Activated naive CD4-positive, alpha-beta T cell treated with anti-CD3 and anti-CD28 coated beads, Interleukin-2, amount 10 ng/mL, durations not matched to agents 7 days and 5 days (primary cell): Measurements from ENCODE around the gene TOR2A.
"Not testable (repeated sequence)": the region's sequence is repeated elsewhere in the genome, so short reads cannot be mapped to it uniquely, and the experiment has no call there.

ENCODE experiments used
- CTCF ChIA-PET: fragments of 350-600 bp; sonication (Branson Sonifier 250); formaldehyde crosslinking; loops from one replicate; lab custom pipeline; 2021; ENCODE audit warnings: antibody characterized with exemption; lab: Charles Lee
- DNase-seq: peaks from one replicate; pipeline ENCODE4 v3.0.0-alpha.2; 2020
- H3K27ac Mint-ChIP-seq: one replicate; pipeline ENCODE4 v1.8.0; 2021; ENCODE audit warnings: mild to moderate bottlenecking, moderate library complexity, mixed read lengths
- H3K27me3 Mint-ChIP-seq: one replicate; pipeline ENCODE4 v1.8.0; 2021; ENCODE audit warnings: mild to moderate bottlenecking, mixed read lengths
- H3K36me3 Mint-ChIP-seq: one replicate; pipeline ENCODE4 v1.8.0; 2021; ENCODE audit warnings: mixed read lengths
- H3K4me1 Mint-ChIP-seq: one replicate; pipeline ENCODE4 v1.8.0; 2021; ENCODE audit warnings: mixed read lengths
- H3K4me3 Mint-ChIP-seq: one replicate; pipeline ENCODE4 v1.8.0; 2021; ENCODE audit warnings: mild to moderate bottlenecking, moderate library complexity, mixed read lengths
- H3K9me3 Mint-ChIP-seq: one replicate; pipeline ENCODE4 v1.8.0; 2021; ENCODE audit warnings: mixed read lengths

Gene TOR2A

DNA sequence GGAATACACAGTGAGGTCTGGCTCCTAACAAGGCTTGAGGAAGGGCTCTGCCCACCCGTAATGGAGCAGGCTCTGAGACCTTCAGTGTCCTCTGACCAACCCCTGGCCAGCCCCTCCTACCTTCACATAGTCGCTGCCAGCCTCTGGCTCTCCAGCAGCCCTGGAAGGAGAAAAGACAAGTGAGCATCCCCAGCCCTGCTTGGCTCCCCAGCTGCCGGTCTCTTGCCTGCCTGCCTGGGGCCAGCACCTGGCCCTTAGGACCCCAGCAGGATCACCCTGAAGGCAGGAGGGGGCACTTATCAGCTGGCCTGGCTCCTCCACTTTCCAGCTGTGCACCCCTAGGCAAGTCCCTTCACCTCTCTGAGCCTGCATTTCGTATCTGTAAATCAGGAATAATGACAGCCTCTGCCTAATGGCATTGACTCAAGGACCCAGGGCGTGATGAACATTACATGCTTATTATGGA is 26.4 kb upstream of the TOR2A start:
- CTCF ChIA-PET = interaction anchor here (1.0 kb wide), 1 partner anchor 23 kb away, joined by 3 read pairs; no protein-coding TSS in a partner anchor
- H3K27me3 Mint-ChIP-seq = no peaks in the 10 kb centered on the region
- no peak overlapping the region for H3K4me3 Mint-ChIP-seq
- peak overlapping the region; percentile 33 for H3K27ac Mint-ChIP-seq
- no peak for DNase-seq
- peaks cover 34% of the 10 kb centered on the region for H3K4me1 Mint-ChIP-seq
- H3K36me3 Mint-ChIP-seq = peaks cover 56% of the 10 kb centered on the region
- H3K9me3 Mint-ChIP-seq = no peaks in the 10 kb centered on the region

DNA sequence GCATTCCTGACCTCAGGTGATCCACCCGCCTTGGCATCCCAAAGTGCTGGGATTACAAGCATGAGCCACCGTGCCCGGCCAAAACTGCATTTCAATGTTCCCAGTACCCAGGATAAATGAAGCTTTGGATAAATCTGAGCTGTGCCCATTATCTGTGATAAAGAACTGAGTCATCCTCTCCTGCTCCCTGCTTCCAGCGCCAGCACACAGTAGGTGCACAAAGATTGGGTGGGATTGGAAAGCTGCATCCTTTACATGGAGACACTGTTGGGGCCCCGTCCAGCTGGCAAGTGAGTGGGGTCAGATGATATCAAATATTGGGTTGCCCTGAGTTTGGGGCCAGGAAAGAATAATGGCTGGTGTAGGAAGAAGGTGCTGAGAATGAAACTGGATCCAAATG is 26.0 kb upstream of the TOR2A start:
- Mint-ChIP-seq H3K4me3 (no peak overlapping the region), H3K36me3 (peaks cover 52% of the 10 kb centered on the region), H3K27me3 (no peaks in the 10 kb centered on the region), H3K27ac (no peak overlapping the region), H3K4me1 (peaks cover 29% of the 10 kb centered on the region), H3K9me3 (no peaks in the 10 kb centered on the region)
- no peak for DNase-seq
- CTCF ChIA-PET = interaction anchor here (1.0 kb wide), 1 partner anchor 24 kb away, joined by 3 read pairs; no protein-coding TSS in a partner anchor

DNA sequence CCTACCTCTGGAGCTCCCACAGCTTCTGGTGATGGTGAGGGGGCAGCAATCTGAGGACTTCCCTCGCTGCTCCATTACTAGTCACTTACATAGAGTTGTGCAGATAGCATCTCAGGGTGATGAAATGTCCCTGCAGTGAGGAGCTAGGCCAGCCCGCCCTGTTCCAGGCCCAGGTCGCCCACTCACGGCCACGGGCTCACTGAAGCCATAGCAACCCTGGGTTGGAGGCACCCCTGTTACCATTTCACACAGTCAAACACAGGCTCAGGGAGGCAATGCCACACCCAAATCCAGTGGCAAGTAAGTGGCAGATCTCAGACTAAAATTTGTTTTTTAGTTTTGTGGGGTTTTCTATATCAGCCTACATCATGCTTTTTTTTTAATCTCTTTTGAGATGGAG is 23.7 kb upstream of the TOR2A start:
- Mint-ChIP-seq H3K4me3 (no peak overlapping the region), H3K4me1 (peaks cover 14% of the 10 kb centered on the region), H3K36me3 (peaks cover 35% of the 10 kb centered on the region), H3K9me3 (no peaks in the 10 kb centered on the region), H3K27ac (peak overlapping the region; percentile 20), H3K27me3 (no peaks in the 10 kb centered on the region)
- CTCF ChIA-PET = interaction anchor here (1.0 kb wide), 1 partner anchor 12 kb away, joined by 3 read pairs; no protein-coding TSS in a partner anchor
- DNase-seq = no peak

DNA sequence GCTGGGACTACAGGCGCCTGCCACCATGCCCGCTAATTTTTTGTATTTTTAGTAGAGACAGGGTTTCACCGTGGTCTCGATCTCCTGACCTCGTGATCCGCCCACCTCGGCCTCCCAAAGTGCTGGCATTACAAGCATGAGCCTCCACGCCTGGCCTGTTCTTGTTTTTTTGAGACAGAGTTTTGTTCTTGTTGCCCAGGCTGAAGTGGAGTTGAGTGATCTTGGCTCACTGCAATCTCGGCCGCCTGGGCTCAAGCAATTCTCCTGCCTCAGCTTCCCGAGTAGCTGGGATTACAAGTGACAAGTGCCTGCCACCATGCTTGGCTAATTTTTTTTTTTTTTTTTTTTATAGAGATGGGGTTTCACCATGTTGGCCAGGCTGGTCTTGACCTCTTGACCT is 21.7 kb upstream of the TOR2A start:
- H3K4me3 Mint-ChIP-seq = not testable (repeated sequence)

DNA sequence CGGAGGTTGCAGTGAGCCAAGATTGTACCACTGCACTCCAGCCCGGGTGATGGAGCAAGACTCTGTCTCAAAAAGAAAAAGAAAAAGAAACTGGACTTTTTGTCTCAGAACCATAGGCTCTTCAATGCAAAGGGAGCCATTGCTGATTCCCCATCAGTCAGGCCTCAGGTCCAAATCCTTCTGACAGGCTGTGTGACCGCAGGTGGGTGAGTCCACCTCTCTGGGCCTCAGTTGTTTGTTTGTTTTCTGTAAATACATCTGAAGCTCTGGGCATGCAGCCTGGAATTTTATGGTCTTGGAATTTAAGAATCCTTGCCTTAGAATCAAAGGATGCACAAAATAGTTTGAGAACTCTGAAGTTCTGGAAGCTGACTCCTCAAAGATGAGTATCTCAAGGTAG is 21.1 kb upstream of the TOR2A start:
- peaks cover 24% of the 10 kb centered on the region for H3K36me3 Mint-ChIP-seq
- CTCF ChIA-PET = interaction anchor here (0.6 to 2.1 kb wide), 3 partner anchors 21 to 114 kb away, joined by 3 to 8 read pairs (median 7); no protein-coding TSS in a partner anchor
- no peaks in the 10 kb centered on the region for H3K9me3 Mint-ChIP-seq
- no peak overlapping the region for H3K4me3 Mint-ChIP-seq
- no peaks in the 10 kb centered on the region for H3K4me1 Mint-ChIP-seq
- DNase-seq = no peak
- H3K27me3 Mint-ChIP-seq = no peaks in the 10 kb centered on the region
- no peak overlapping the region for H3K27ac Mint-ChIP-seq

More for the DNA sequence above, 21.7 kb upstream of the TOR2A start:
- not testable (repeated sequence) for H3K9me3 Mint-ChIP-seq, H3K27me3 Mint-ChIP-seq, H3K27ac Mint-ChIP-seq, DNase-seq, H3K4me1 Mint-ChIP-seq
- H3K36me3 Mint-ChIP-seq = peaks cover 19% of the 10 kb centered on the region
- CTCF ChIA-PET = interaction anchor here (0.6 to 2.1 kb wide), 3 partner anchors 22 to 113 kb away, joined by 3 to 8 read pairs (median 7); no protein-coding TSS in a partner anchor

DNA sequence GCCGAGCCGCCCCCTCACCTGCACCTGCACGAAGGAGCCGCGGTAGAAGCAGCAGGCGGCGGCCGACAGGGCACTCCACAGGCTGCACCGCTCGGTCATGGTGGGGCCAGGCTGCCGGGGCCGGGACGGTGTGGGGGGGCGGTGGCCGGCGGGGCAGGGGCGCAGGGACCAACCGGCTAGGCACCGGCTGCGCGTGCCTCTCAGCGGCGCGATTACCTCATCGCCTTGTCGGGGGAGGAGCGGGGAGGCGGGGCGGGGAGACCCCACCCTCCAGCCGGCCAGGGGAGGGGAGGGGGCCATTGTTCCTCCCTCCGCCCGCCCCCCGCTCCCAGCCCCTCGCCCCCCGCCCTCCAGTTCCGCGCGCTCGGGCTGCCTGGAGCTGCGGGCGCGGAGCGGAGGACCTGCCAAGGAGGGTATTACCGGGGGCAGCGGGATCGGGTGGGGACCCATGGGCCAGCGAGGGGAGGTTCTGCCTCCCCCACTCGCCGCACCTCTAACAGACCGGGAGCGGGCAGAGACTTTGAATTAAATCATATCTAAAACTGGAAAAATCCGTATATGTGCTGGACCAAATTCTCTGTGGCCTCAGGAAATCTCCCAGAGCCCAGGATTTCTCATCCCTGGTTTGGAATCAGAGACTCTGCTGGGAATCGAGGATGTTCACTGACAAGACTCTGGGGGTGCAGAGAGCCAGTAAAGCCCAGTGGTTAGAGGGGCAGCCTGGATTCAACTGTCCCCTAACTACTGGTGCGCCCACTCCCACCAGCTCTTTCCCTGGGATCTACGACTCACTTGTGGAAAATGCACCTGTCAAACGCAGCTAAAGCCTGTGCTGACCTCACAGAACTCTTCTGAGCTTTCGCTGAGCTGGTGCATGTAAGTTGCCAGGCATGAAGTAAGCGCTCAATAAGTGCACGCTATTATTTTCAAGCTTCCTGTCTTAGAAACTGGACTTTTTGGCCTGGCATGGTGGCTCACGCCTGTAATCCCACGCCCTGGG is 20.3 kb upstream of the TOR2A start:
- H3K27me3 Mint-ChIP-seq = no peaks in the 10 kb centered on the region
- DNase-seq = no peak
- H3K4me3 Mint-ChIP-seq = no peak overlapping the region
- H3K36me3 Mint-ChIP-seq = peaks cover 27% of the 10 kb centered on the region
- no peaks in the 10 kb centered on the region for H3K4me1 Mint-ChIP-seq
- no peak overlapping the region for H3K27ac Mint-ChIP-seq
- no peaks in the 10 kb centered on the region for H3K9me3 Mint-ChIP-seq
- CTCF ChIA-PET = no interaction called here

DNA sequence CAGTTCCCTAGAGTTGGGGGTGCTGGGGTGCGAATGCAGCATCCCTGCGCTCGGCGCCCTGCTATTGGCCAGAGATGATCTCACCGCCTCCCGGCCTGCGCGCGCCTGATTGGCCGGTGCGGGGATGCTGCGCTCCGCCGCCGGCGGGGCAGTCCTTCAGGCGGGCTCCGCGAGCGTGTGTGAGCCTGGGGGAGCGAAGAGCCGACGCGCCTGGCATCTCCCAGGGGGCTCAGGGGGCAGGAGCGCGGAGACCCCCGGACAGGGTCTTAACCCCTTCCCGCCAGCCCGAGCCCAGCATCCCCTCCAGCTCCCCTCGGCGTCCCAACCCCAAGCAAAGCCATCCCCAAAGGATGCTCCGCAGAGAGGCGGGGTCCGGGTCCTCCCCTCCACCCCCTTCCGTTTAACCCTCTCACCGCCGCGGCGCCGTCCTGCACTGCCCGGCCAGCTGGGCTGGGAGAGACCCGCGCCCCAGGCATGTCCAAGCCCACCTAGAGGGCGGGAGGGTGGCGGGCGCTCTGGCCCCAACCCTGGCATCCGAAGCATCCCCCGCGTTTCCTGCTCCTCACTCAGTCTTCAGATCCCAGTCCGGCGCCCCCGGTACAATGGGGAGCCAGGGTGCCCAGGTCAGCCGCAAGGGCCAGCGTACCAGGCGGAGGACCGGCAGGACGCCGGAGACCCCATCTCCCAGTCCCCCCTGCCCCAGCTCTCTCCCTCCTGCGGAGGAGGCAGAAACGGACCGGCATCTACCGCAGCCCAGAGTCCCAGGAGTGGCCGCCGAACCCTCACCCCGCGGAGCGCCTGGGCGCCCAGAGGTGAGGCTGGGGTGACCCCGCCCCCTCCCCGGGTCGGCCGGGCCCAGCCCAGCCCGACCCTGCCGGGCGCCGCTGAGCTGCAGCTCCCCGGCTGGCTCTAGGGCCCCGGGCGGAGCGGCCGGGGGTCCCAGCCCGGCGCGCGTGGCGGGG is 19.3 kb upstream of the TOR2A start:
- Mint-ChIP-seq H3K27me3 (no peaks in the 10 kb centered on the region), H3K4me3 (no peak overlapping the region), H3K4me1 (no peaks in the 10 kb centered on the region), H3K36me3 (peaks cover 29% of the 10 kb centered on the region), H3K27ac (no peak overlapping the region), H3K9me3 (no peaks in the 10 kb centered on the region)
- CTCF ChIA-PET = no interaction called here
- DNase-seq = no peak

DNA sequence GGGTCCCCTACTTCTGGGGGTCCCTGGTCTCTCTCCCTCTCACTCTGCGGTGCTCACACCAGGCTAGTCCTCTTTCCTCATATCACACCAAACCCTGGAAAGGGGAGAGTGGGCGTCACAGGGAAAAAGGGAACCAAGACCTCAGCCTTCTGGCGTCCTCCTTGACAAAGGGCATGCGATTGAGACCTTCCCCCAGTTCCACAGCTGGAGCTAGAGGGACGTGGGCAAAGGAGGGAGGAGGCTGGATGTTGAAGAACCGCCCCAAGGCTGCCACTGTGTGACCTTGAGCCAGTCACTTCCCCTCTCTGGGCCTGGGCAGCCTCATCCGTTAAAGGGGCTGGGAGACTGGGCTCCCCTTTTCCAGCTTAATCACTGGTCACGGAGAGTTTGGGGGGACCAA is 18.5 kb upstream of the TOR2A start:
- no peak overlapping the region for H3K27ac Mint-ChIP-seq
- H3K27me3 Mint-ChIP-seq = no peaks in the 10 kb centered on the region
- CTCF ChIA-PET = no interaction called here
- no peak for DNase-seq
- H3K4me1 Mint-ChIP-seq = no peaks in the 10 kb centered on the region
- peaks cover 30% of the 10 kb centered on the region for H3K36me3 Mint-ChIP-seq
- no peaks in the 10 kb centered on the region for H3K9me3 Mint-ChIP-seq
- H3K4me3 Mint-ChIP-seq = no peak overlapping the region

DNA sequence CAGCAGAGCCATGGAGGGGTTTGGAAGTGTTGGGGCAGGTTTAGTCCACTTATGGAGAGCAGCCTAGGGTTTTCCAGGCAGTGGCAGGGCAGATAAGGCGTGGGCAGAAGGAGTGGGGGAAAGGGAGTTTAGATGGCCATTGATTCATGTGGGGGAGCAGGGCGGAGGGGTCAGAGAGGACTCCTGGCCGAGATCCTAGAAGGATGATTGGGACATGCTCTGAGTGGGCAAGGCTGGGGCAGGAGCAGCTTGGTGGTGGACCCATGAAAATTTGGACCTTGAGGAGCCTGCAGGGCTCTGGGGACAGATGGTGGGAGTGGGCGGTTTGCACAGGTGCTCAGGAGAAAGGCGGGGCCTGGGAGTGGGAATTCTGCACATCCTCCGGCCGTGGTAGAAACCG is 18.1 kb upstream of the TOR2A start:
- Mint-ChIP-seq H3K9me3 (no peaks in the 10 kb centered on the region), H3K27me3 (no peaks in the 10 kb centered on the region), H3K36me3 (peaks cover 32% of the 10 kb centered on the region), H3K4me3 (no peak overlapping the region), H3K4me1 (no peaks in the 10 kb centered on the region), H3K27ac (no peak overlapping the region)
- DNase-seq = no peak
- CTCF ChIA-PET = no interaction called here

DNA sequence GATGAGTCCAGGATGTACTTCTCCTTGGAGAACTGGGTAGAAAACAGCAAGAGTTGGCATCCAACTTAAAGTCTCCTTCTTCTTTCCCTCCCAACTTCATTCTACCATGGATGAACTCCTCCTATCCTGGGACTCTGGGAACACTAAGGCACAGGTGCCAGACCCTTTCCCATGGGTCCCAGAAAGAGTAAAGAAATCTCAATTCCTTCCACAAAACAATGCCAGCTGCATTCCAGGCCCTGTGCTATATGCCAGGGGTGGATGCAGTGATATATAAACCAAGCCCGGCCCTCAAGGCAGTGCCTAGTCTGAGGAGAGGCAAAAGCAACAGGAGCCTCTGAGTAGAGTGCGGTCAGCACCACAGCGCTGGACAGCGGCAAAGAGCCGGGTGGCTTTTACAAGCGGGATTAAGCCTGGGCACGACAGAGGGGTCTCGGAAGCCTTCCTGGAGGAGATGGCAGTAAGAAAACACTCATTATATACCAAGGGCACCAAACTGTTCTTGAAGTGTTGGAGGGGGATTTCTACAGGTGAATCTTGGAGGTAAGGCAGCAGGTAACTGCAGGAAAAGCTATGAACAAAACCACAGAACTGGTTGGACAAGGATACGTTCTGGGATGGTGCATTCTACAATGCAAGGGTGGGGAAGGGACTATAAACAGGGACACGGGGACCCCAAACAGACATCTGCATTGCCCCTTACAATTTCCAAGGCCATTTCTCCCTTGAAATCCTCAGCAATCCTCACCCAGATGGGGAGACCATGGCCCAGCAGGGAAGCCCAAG is 16.4 kb upstream of the TOR2A start:
- Mint-ChIP-seq H3K4me3 (no peak overlapping the region), H3K27ac (no peak overlapping the region), H3K36me3 (peaks cover 41% of the 10 kb centered on the region), H3K27me3 (no peaks in the 10 kb centered on the region), H3K9me3 (no peaks in the 10 kb centered on the region), H3K4me1 (peaks cover 11% of the 10 kb centered on the region)
- CTCF ChIA-PET = no interaction called here
- DNase-seq = peak; percentile 40

DNA sequence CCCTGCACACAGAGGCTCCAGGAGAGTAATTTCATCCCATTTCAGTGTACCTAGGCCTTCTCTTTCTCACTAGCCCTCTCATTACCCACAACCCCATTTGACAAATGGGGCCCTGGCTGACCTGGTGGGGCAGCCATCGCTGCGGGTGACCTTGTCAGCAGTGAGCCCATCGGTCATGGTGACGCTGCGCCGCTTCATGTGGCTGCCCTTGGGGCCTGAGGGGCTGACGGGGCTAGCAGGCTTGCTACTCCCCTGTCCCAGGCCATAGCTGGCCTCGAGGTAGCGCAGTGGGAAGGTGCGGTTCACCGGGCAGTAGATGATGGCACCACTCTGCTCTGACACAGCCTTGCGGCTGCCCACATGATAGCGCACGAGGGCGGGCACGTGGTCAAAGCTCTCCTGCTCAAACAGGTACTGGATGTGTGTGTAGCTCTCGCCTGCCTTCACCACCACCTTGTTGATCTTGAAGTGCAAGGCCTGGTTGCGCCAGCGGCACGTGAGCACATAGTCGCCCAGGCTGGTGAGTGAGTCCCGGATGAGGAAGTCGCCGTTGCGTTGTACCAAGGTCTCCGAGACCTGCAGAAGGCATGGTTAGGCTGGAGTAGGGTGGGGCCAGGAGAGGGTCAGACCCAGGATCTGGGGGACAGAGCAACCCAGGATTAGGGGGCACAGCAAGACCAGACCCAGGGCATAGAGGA is 14.1 kb upstream of the TOR2A start:
- no peaks in the 10 kb centered on the region for H3K27me3 Mint-ChIP-seq
- no peaks in the 10 kb centered on the region for H3K9me3 Mint-ChIP-seq
- H3K36me3 Mint-ChIP-seq = peaks cover 50% of the 10 kb centered on the region
- no peak overlapping the region for H3K4me3 Mint-ChIP-seq
- no peak overlapping the region for H3K27ac Mint-ChIP-seq
- DNase-seq = no peak
- peaks cover 11% of the 10 kb centered on the region for H3K4me1 Mint-ChIP-seq
- CTCF ChIA-PET = no interaction called here

DNA sequence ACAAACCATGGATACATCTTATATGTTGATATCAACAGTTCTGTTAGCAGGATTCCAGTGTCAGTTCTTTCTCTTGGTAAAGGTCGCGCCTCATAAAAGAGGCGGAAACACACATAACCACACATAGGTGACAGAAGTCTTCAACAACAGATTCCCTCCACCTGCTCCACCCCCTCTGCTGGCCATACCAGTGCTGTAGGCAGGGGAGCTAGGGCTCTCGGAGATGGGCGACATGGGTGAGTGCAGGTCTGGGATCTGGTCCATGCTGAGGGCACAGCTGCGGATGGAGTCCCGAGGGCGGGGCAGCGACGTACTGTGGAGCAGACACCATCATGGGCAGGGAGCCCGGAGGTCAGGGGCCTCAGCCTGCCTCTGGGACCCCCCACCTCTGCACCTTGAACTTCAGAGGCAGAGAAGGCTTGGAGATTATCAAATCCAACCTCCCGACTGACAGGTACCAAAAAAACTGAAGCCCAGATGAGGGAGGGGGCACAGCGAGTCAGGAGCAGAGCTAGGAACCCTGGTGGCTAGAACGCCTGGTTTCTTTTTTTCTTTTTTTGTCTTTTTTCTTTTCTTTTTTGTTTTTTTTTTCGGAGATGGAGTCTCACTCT is 12.0 kb upstream of the TOR2A start:
- Mint-ChIP-seq H3K27ac (peak overlapping the region; percentile 81), H3K4me1 (peaks cover 11% of the 10 kb centered on the region), H3K27me3 (no peaks in the 10 kb centered on the region), H3K9me3 (no peaks in the 10 kb centered on the region), H3K4me3 (no peak overlapping the region), H3K36me3 (peaks cover 58% of the 10 kb centered on the region)
- CTCF ChIA-PET = interaction anchor here (1.3 kb wide), 1 partner anchor 12 kb away, joined by 4 read pairs; the partner anchor contains the start of gene TOR2A
- peak; percentile 55 for DNase-seq
